HG02884 (cell line): Measurements from ENCODE around the gene RAP1B.

Source experiments
- ATAC-seq: cut with Tn5 transposase; IDR thresholded peaks from one replicate; pipeline ENCODE4 v1.9.1; 2021; ENCODE audit warnings: mild to moderate bottlenecking, moderate library complexity; ENCODE audit not compliant: unreplicated experiment

RAP1B gene

DNA sequence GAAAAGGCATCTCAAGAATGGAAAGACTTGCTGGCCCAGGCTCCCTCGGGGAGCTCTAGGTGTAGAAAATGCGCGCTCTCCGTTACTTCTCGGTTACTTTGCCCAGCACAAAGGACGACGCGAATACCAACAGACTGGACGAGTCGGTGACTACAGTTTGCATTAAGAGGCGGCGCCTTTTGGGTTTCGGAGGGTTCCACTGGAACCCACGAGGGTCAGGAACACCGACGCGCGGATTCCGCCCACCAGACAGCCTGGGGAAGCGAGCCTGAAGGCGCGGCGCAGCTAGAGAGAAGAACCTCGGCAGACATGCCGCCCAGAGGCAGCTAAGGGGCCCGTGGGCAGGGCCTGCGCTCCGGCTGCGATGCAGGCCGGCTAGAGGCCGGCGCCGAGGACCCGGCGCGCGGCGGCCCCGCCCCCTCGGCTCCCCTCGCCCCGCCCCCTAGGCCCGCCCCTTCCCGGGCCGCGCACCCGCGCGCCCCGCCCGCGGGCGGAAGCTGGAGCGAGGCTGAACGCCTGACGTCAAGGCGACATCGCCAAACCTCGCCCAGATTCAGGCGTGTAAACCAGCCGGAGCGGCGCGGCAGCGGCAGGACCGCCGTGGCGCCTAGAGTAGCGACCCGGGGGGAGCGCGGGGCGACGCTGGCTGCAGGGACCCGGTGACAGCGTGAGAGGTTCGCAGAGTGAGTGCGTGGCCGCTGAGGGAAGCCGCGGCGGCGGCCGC is at the start of gene RAP1B:
RAP1B (plus strand) TSS at position 530 of the 724 bp plus-strand sequence. CDS start 37,826 bp downstream, outside the sequence.
- ATAC-seq: peak; percentile 69

DNA sequence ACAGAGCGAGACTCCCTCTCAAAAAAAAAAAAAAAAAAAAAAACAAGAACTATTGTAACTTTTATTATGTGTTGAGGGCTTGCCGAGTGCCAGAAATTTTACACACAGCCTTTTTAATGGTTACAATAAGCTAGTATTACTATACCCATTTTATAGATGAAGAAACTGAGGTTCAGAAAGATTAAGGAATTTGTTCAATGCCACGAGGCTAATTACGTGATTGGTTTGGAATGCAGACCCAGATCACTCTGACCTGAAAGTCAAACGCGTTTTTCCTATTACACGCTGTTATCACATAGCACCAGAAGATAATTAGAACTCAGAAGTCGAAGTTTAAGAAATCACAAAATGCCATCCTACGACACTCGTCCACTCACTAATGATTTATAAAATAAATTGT is 48.9 kb upstream of the RAP1B start:
- no peak for ATAC-seq

DNA sequence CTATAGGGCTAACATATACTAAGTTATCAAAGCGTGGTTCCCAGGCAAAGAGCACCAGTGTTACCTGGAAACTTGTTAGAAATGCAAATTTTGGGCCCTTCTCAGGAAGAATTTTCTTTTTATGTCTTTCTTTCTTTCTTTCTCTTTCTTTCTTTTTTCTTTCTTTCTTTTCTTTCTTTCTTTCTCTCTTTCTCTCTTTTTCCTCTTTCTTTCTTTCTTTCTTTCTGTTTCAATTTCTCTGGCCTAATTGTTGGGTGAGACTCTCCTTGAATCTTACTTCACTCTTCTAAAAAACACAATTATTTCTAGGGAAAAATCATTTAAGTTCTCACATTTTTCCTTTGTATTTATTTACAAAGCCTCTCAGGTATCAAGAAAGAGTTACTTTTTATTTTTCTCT is 46.5 kb upstream of the RAP1B start:
- ATAC-seq: no peak

GRCh38 chr12:68565391-68565903 is 45.3 kb upstream of the RAP1B start:
- ATAC-seq: no peak

GRCh38 chr12:68568922-68569569 is 41.7 kb upstream of the RAP1B start:
- ATAC-seq: no peak

DNA sequence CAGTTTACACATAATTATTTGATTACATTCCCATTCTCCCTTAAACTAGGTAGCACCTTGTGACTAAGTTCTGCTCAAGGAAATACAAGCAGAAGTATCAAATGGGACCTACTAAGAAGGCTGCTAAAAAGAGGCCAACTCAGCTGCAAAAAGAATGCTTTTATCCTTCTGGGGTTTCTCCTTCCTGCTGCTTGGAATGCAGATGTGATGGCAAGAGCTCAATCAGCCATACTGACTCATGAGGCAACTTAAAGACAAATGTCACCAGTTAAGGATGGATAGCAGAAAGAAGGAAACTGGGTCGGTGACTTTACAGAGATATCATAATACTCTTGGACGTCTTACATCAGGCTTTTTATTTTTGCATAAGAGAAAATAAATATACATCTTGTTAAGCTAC is 38.0 kb upstream of the RAP1B start:
- no peak for ATAC-seq

GRCh38 chr12:68573406-68573805 is 37.3 kb upstream of the RAP1B start:
- ATAC-seq: no peak

DNA sequence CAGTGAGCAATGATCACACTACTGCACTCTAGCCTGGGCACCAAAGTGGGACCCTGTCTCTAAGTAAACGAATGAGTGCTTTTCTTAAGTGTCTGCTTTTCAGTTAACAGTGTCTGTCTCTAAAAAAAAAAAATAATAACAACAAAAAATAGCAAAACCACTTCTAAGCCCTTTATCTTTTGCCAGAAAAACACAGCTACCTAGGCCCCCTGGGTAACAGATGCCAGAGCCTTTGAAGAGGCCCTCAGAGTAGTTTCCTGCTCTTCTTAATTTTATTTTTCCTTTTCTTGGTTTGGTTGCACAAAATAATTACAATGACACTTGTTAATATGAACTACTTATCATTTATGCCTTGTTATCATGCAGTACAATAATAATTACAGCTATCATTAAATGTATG is 32.8 kb upstream of the RAP1B start:
- no peak for ATAC-seq

- no peak for ATAC-seq
Measured at GRCh38 chr12:68578765-68579164, 31.9 kb upstream of the RAP1B start.

DNA sequence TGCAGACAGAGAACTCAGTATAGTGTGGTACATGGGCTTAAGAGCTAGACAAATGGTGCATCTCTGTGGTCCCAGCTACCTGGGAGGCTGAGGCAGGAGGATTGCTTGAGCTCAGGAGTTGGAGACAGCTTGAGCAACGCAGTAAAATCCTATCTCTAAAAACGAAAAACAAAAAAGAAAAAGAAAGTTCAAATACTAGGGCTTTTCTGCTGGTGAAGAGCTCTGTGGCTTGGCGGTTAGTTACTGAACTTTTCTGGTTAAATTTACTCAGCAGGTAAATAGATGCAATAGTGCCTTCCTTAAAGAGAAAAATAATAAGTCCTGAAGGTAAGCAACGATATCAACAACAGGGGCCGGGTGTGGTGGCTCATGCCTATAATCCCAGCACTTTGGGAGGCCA is 31.4 kb upstream of the RAP1B start:
- no peak for ATAC-seq

DNA sequence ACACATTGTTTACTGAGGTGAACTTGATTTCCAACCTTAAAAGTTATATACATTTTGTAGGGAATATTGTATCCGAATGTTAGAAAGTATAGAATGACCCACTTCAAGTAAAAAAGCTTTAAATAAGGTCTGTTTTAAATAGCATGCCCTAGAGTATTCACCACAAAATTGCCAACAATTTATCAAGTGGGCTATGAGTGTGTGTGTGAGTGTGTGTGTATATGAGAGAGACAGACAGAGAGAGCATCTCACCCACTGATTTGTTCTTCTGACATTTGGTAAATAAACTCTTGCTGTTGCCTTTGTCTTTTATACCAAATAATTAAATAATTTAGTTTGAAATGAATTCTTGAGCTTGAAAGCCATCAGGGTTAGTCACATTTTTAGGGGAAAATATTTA is 29.8 kb upstream of the RAP1B start:
- no peak for ATAC-seq

- ATAC-seq: no peak
Measured at GRCh38 chr12:68581926-68582325, 28.8 kb upstream of the RAP1B start.

DNA sequence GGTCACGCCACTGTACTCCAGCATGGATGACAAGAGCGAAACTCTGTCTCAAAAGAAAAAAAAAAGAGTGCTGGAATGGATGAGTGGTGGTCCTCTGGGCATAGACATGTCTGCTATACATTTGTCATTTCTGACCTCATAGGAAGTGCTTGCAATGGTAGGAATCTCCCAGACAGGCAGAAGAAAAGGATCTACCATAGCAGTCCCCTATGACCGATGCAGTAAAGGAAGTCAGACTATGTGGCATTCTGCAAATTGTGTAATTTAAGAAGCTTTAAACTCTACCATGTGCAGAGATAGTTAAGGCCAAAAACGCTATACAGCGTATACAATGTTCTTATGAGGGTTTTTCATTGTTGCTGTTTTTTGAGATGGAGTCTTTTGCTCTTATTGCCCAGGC is 24.7 kb upstream of the RAP1B start:
- no peak for ATAC-seq

GRCh38 chr12:68587448-68587873 is 23.2 kb upstream of the RAP1B start:
- peak; percentile 82 for ATAC-seq

- no peak for ATAC-seq
Measured at GRCh38 chr12:68589194-68589593, 21.5 kb upstream of the RAP1B start.

DNA sequence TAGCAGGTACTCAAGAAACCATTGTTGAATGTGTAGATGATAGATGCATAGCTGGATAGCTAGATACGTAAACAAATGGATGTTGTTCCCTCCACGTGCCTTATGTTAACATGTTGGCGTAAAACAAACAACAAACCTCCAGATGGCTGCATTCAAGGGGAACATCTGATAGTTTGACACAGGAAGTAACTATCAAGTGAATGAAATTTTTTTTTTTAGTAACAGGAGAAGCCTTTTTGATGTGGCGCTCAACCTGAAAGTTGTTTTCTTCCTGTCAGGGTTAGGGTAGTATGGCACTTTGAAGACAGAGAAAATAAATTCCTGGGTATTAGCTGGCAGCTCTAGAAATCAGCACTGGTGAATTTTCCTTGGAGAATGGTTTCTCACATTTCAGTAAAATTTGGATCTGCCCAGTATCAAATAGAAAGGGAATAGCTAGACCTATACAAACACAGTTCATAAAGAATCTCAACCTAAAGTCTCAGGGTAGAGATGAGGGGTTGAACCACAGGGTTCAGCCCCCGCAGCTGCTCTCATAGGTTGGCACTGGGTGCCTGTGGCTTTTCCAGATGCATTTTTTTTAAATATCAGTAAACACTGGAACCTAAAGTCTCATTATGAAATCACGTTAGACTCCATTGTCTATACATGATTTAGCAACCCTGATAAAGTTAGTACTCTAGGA is 18.8 kb upstream of the RAP1B start:
- ATAC-seq: no peak

GRCh38 chr12:68595241-68595640 is 15.5 kb upstream of the RAP1B start:
- no peak for ATAC-seq

- ATAC-seq: no peak
Measured at GRCh38 chr12:68601767-68602166, 8.9 kb upstream of the RAP1B start.

- no peak for ATAC-seq
Measured at GRCh38 chr12:68602720-68603119, 8.0 kb upstream of the RAP1B start.

GRCh38 chr12:68608191-68608590 is 2.5 kb upstream of the RAP1B start:
- ATAC-seq: no peak

DNA sequence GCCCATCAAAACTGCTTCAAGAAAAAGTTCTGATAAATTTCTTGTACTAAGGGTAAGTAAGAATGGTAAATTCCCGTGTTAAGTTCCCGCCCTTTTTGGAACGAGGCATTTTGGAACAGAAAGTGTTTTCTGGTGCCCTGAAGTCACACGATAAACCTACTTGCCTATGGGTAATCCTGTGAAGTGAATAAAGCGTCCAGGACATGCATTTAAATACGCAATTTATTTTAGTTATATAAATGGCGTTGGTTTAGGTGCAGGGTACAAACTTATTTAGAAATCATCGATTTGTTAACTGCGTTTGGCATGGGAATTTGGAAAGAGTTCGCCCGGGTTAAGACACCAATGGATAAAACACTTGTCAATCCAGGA is 715 bp upstream of the RAP1B start:
- no peak for ATAC-seq
